ENCODE data around the gene PCDH17.
A peak's percentile ranks its signal among the peaks of the same experiment; 100 is the strongest.

PCDH17 gene, protein sequence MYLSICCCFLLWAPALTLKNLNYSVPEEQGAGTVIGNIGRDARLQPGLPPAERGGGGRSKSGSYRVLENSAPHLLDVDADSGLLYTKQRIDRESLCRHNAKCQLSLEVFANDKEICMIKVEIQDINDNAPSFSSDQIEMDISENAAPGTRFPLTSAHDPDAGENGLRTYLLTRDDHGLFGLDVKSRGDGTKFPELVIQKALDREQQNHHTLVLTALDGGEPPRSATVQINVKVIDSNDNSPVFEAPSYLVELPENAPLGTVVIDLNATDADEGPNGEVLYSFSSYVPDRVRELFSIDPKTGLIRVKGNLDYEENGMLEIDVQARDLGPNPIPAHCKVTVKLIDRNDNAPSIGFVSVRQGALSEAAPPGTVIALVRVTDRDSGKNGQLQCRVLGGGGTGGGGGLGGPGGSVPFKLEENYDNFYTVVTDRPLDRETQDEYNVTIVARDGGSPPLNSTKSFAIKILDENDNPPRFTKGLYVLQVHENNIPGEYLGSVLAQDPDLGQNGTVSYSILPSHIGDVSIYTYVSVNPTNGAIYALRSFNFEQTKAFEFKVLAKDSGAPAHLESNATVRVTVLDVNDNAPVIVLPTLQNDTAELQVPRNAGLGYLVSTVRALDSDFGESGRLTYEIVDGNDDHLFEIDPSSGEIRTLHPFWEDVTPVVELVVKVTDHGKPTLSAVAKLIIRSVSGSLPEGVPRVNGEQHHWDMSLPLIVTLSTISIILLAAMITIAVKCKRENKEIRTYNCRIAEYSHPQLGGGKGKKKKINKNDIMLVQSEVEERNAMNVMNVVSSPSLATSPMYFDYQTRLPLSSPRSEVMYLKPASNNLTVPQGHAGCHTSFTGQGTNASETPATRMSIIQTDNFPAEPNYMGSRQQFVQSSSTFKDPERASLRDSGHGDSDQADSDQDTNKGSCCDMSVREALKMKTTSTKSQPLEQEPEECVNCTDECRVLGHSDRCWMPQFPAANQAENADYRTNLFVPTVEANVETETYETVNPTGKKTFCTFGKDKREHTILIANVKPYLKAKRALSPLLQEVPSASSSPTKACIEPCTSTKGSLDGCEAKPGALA (N-terminal part only)

DNA sequence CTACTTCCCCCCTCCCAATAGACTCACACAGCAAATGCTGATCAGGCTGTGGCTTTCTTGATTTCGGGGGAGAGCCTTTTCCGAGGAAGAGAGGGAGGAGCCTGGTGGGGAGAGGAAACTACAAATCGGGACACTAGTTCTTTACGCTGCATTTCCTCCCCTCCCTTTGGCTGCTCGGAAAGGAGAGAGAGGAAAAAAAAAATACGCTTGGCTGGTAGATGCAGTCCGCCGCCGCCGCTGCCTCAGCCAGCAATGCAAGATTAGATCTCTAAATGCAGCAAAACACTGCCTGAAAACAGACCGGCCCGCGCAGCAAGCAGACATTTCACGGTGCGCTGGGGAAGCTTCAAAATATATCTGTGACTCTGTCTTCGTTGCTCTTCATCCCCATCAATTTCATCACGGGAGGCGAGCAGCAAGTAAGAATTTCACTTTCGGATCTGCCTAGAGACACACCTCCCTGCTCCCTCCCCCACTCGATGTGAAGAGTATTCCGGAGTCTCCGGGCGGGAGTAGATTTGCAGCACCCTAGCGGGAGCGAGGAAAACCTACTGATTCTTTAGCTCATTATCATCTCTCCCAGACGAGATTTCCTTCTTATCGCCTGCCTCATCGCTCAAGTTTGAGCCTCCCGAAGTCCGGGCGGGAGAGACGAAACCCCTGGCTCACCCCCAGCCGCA is at the start of gene PCDH17:
Gene PCDH17, plus strand, starts transcription at position 149 of the 680 bp plus-strand sequence. CDS start 803 bp downstream, outside the sequence.
- no peak for DNase-seq (ENCODE audit: low read depth in 2 of 2)

GRCh38 chr13:57582032-57582431 is 49.5 kb upstream of the PCDH17 start:
- DNase-seq (ENCODE audit: low read depth in 2 of 2): no peak

DNA sequence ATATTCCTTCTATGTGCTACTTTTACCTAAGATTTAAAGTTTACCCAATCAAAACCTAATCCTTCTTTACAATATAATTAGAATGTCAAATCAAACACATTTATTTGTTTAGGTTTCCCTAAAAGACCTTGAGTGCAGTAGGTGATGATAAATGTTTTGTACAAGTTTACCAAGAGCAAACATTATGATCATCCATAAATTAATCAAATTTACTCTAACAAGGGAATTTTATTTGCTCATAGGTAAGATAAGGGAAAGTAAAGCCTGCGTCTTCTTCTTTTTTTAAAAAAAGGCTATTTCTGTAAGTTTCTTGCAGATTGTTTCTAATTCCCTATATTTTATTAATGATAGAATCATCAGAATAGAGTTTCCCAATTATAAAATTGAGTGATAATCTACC is 48.0 kb upstream of the PCDH17 start:
- DNase-seq (ENCODE audit: low read depth in 2 of 2): no peak

GRCh38 chr13:57588639-57589038 is 42.9 kb upstream of the PCDH17 start:
- no peak for DNase-seq (ENCODE audit: low read depth in 2 of 2)

- DNase-seq (ENCODE audit: low read depth in 2 of 2): no peak
These were observed 35.8 kb upstream of the PCDH17 start for GRCh38 chr13:57595775-57596174.

DNA sequence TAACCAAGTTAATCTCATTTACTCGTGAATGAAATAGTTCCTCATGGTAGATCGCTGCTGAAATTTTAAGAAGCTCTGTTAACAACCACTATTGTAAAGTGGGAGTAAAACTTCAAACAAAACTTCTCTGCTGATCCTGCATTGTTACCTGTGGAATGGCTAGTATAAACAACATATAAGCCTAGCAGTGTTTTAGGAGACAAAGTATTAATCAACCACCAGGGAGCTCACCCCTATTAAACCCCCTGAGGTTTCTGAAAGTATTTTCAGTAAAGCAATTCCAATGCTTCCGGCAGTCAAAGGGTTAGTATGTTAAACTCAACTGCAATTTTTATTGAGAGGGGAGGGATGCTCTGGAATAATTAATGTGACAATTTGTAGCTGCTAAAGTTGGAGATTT is 30.0 kb upstream of the PCDH17 start:
- no peak for DNase-seq (ENCODE audit: low read depth in 2 of 2)

GRCh38 chr13:57604442-57604841 is 27.1 kb upstream of the PCDH17 start:
- DNase-seq (ENCODE audit: low read depth in 2 of 2): no peak

DNA sequence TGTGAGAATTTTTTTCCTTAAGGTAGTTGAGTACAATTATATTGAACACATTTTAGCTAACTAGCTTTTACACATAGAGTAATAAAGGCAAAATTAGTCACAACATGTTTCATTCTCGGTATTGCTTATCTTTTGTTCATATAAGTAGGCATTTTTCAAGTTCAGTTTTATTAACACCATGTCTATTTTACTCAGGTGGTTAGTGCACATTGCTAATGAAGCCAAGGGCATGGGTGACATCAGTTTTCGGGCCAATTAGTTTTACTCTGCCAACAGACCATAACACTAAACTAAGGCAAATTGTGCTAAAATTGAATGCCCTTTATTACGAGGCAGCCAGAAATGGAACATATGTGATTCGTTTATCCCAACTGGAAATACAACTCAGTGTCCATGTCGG is 19.6 kb upstream of the PCDH17 start:
- DNase-seq (ENCODE audit: low read depth in 2 of 2): no peak

DNA sequence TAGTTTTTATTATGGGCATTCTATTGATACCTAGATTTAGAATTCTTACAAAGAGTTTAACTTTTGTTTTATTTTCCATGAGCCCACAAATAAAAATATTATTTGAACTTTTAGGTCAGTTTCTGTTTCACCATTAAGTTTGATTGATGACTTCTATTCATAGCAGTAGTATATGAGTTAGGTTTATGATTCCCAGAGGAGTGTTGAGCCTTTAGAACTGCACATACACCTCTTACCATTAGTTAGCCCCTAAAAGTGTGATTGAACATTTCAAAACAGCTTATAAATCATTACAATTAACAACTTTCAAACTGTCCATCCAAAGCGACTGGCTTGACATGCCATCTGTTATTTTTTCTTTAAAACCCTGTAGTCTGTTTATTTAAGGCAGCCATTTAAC is 19.0 kb upstream of the PCDH17 start:
- DNase-seq (ENCODE audit: low read depth in 2 of 2): no peak

DNA sequence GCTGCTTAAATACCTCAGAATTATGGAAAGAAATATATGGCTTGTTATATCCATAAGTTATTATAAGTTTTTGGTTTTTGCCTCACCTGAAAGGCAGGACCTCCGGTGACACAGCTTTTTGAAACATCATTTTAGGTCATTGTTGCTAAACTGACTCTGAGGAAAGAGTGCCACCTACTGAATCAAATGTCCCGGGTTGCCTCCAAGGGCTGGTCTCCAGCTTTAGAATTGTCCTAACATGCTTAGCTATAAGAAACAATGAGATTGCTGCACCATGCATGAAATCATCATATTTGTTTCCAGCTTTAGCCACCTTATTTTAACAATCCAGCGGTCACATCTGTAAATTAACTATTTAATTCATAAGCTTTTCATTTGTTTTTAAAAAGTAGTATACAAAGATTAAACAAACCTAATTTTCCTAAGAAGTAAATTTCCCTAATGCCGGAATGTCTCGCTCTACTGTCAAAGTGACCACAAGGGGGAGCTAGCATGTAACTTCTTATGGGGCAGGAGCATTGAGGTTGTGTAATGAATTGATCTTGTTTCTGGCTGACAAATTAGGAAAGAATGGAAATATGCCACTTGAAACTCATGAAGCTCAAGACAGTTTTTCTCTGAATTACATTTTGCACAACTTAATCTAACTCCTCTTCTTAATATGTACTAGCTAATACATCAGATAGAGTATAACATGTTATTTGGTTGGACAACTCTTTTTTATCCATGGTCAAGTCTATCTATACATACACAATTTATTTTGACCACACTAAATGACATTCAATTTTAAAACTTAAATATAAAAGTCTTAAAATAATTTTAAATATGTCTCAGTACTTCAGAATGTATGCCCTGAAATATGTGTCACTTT is 6.7 kb upstream of the PCDH17 start:
- no peak for DNase-seq (ENCODE audit: low read depth in 2 of 2)

GRCh38 chr13:57627663-57628062 is 3.9 kb upstream of the PCDH17 start:
- no peak for DNase-seq (ENCODE audit: low read depth in 2 of 2)

GRCh38 chr13:57629391-57629804 is 2.1 kb upstream of the PCDH17 start:
- DNase-seq (ENCODE audit: low read depth in 2 of 2): no peak

GRCh38 chr13:57629821-57630235 is 1.7 kb upstream of the PCDH17 start:
- peak in 1 of 2 donors; percentile 15 for DNase-seq (ENCODE audit: low read depth in 2 of 2)

DNA sequence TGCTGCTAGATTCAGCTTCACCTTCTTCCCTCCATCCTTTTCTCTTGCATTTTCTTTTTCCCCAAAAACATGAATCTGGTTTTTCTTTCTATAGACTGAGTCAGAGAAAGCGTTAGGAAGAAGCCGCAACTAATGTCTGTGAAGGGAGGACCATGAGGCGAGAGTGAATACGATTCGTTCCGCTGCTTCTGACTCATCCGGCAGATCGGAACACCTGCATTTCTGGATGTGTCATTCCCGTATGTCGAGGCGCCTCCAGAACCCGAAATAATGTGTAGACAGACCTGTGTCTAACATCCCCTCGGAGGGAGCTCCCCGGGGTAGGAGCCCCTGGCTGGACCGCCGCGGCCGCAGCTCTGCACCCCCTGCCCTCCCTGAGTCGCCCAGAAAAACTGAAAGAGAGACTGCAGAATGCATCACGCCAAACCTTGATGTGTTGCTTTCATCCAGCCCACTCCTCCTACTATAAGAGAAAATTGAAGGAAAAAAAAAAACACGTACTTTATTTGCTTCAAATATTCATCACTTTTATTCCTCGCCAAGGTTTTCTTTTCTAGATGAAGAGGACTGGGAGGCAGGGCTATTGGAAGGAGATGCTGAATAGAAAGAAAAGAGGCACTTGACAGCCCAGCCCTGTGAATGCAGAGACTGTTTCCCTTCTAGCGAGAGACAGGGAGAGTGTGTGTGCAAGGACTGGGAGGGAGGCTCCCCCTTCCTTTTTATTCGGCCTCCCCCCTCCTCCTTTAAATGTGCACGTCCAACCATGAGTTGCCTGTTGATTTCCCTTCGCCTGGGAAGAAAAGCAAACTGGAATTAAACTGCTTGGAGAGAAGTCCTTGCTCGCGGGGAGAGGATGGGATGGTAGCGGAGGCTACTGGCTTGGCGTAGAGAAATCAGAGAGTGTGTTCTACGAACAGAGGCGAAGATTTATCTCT is 616 bp upstream of the PCDH17 start:
- no peak for DNase-seq (ENCODE audit: low read depth in 2 of 2)

DNA sequence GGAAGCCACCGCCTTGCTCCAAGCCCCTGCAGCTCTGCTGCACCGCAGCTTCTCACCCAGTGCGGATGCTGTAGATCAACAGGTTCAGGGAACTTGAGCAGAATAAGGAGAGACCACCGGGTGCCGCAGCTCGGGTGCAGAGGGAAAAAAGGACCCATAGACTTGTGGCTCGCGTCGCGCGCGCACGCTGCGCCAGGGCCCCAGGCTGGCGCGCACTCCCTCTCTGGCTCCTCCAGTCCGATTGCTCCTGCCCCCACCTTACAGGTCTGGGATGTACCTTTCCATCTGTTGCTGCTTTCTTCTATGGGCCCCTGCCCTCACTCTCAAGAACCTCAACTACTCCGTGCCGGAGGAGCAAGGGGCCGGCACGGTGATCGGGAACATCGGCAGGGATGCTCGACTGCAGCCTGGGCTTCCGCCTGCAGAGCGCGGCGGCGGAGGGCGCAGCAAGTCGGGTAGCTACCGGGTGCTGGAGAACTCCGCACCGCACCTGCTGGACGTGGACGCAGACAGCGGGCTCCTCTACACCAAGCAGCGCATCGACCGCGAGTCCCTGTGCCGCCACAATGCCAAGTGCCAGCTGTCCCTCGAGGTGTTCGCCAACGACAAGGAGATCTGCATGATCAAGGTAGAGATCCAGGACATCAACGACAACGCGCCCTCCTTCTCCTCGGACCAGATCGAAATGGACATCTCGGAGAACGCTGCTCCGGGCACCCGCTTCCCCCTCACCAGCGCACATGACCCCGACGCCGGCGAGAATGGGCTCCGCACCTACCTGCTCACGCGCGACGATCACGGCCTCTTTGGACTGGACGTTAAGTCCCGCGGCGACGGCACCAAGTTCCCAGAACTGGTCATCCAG is 964 bp downstream of the PCDH17 start:
- DNase-seq (ENCODE audit: low read depth in 2 of 2): no peak

GRCh38 chr13:57633141-57633949 is 1.8 kb downstream of the PCDH17 start:
- DNase-seq (ENCODE audit: low read depth in 2 of 2): no peak

DNA sequence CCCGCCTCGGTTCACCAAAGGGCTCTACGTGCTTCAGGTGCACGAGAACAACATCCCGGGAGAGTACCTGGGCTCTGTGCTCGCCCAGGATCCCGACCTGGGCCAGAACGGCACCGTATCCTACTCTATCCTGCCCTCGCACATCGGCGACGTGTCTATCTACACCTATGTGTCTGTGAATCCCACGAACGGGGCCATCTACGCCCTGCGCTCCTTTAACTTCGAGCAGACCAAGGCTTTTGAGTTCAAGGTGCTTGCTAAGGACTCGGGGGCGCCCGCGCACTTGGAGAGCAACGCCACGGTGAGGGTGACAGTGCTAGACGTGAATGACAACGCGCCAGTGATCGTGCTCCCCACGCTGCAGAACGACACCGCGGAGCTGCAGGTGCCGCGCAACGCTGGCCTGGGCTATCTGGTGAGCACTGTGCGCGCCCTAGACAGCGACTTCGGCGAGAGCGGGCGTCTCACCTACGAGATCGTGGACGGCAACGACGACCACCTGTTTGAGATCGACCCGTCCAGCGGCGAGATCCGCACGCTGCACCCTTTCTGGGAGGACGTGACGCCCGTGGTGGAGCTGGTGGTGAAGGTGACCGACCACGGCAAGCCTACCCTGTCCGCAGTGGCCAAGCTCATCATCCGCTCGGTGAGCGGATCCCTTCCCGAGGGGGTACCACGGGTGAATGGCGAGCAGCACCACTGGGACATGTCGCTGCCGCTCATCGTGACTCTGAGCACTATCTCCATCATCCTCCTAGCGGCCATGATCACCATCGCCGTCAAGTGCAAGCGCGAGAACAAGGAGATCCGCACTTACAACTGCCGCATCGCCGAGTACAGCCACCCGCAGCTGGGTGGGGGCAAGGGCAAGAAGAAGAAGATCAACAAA is 2.6 kb downstream of the PCDH17 start:
- DNase-seq (ENCODE audit: low read depth in 2 of 2): no peak
